Activated CD8-positive, alpha-beta memory T cell treated with anti-CD3 and anti-CD28 coated beads, Interleukin-2, amount 50 U/mL, for 1 hour (primary cell): ENCODE measurements around the gene OR7C2.
"Not testable (repeated sequence)": the region's sequence is repeated elsewhere in the genome, so short reads cannot be mapped to it uniquely, and the experiment has no call there.

Experiments used
- DNase-seq: peaks from one replicate; pipeline ENCODE4 v3.0.0-alpha.2; 2020; ENCODE audit errors: extremely low read depth

The OR7C2 gene

DNA sequence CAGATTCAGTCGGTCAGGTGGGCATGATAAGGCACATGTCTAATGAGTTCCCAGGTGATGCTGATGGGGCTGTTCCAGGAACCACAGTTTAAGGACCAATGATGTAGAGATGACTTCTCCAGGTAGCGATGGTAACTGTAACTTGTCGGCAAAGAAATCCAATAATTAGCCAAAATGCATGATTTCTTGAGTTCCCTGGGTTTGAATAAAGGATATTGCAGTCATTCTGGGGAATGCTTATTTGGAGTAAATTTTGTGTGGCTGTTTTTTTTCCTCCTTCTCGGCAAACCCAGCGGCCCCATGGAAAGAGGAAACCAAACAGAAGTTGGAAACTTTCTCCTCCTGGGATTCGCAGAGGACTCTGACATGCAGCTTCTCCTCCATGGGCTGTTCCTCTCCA lies at the start of gene OR7C2:
Gene OR7C2 (plus strand): TSS at position 301 of the 400 bp plus-strand sequence. CDS start 0 bp downstream, at position 301.
- no peak for DNase-seq

- no peak for DNase-seq
Observed at GRCh38 chr19:14901675-14902260, 39.5 kb upstream of the OR7C2 start.

DNA sequence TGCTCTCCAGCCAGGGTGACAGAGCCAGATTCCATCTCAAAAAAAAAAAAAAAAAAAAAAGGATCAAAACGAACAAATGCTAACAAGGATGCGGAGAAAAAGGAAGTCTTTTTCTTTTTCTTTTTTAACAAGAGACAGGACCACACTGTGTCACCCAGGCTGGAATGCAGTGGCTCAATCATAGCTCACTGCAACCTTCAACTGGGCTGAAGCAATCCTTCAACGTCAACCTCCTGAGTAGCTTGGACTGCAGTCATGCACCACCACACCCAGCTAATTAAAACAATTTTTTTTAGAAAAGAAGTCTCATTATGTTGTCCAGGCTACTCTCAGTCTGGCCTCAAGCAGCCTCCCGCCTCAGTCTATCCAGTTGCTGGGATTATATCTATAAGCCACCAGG lies 34.6 kb upstream of the OR7C2 start:
- DNase-seq = no peak

GRCh38 chr19:14915116-14915515 lies 26.2 kb upstream of the OR7C2 start:
- DNase-seq = no peak

GRCh38 chr19:14916848-14917247 lies 24.4 kb upstream of the OR7C2 start:
- no peak for DNase-seq

DNA sequence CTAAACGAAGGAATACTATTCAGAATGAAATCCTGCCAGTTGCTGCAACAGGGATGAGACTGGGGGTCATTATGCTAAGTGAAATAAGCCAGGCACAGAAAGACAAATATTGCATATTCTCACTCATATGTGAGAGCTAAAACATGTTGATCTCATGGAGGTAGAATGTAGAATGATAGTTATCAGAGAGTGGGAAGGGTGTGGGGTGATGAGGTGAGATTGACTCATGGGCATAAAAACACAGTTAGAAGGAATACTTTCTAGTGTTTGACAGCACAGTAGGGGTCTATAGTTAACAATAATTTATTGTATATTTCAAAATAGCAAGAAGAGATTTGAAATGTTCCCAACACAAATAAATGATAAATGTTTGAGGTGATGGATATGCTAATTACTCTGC lies 7.8 kb upstream of the OR7C2 start:
- DNase-seq = no peak

DNA sequence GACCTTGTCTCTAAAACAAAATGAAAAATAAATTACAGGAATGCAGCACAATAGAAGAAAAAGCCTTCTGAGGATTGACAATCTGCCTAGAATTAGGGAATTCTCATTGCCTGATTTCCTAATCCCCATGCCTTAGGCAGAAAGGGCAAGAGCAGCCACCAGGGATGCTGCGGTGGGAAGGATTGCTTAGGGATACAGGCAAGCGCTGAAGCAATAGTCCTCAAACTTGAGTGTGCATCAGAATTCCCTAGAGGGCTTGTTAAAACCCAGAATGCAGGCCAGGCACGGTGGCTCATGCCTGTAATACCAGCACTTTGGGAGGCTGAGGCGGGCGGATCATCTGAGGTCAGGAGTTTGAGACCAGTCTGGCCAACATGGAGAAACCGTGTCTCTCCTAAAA lies 1.0 kb upstream of the OR7C2 start:
- DNase-seq = no peak

DNA sequence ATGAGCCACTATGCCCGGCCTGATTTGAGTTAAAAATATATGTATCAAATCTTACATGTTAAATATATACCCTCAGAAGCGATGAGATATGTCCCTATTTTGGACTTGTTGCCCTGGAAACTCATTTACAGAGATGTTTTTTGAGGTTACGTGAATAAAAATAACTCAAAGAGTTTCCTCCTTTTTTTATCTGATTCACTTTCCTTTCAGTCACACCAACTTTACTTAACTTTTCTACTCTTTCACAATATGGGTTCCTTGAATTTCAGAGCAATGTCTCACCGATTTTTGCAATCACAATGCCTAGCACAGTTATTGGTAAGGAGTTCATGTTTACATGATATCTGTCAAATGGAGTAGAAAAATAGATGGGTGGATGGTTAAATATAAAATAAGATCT lies 2.3 kb downstream of the OR7C2 start:
- no peak for DNase-seq

GRCh38 chr19:14944456-14944855 lies 3.2 kb downstream of the OR7C2 start:
- no peak for DNase-seq

DNA sequence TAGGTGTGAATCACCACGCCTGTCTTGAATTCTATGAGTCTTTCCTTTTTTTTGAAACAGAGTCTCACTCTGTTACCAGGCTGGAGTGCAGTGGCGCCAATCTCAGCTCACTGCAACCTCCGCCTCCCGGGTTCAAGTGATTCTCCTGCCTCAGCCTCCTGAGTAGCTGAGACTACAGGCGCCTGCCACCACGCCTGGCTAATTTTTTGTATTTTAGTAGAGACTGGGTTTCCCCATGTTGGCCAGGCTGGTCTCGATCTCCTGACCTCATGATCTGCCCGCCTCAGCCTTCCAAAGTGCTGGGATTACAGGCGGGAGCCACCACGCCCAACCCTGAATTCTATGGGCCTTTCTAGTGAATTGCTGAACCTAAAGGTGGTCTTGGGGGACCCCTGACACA lies 8.1 kb downstream of the OR7C2 start:
- not testable (repeated sequence) for DNase-seq

- no peak for DNase-seq
Observed at GRCh38 chr19:14949876-14950275, 8.6 kb downstream of the OR7C2 start.

DNA sequence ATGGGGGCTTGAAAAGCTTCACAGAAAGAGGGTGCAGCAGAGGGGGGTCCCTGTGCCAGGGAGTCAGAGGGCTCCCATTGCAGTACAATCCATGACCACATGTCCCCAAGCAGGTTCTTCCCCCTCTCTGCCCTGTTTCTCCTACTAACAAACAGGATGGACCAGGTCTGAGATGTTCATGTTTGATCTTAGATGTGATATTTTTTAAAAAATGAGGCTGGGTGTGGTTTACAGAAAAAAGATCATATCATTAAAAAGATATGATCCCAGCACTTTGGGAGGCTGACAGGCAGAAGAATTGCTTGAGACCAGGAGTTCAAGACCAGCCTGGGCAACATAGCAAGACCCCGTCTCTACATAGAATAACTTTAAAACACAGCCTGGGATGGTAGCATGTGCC lies 9.1 kb downstream of the OR7C2 start:
- no peak for DNase-seq

DNA sequence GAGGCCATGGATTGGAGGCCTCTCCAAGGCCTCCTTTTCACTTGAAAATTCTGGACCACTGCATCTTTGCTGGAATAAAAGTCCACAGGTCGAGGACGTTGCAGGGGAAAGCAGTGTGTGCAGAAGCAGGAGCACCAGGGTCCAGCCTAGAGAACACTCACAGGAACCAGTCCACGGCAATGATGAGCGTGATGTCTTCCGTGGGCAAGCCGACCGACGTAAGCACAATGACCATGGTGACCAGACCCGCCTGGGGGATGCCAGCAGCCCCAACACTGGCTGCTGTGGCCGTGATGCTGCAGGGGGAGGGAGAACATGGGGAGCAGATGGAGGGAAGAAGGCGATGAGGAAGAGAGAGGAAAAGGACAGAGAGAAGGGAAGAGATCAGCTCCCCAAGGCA lies 11.5 kb downstream of the OR7C2 start:
- DNase-seq = no peak

DNA sequence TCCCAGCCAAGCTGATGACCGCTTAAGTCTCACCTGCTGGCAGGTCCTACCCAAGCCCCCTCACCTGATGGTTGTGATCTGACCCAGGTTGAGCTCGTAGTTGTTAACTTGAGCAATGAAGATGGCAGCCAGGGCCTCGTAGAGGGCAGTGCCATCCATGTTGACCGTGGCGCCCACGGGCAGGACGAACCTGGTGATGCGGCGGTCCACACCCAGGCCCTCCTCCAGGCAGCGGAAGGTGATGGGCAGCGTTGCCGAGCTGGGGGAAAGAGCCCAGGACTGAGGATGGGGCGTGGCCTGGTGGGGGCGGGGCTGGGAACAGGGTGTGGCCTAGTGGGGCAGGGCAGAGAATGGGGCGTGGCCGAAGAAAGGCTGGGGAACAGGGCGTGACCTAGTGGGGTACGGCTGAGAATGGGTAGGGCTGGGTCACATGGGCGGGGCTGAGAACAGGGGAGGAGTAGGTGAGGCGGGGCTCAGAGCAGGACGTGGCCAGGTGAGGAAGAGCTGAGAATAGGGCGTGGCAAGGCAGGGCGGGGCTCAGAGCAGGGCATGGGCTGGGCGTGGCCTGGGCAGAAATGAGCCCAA lies 12.9 kb downstream of the OR7C2 start:
- DNase-seq = no peak

DNA sequence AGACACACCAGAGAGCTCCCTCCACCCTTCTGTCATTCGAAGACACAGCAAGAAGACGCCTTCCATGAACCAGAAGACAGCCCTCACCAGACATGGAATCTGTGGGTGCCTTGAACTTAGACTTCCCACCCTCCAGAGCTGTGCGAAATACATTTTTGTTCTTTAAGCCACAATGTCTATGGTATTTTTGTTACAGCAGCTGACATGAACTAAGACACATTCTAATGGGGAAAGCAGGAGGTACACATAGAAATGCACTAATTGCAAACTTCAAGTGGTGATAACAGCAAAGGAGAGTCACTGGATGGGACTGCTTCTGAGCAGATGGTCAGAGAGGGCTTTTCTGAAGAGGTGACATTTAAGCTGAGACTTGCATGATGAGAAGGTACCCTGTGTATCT lies 16.2 kb downstream of the OR7C2 start:
- no peak for DNase-seq

GRCh38 chr19:14959263-14959662 lies 18.0 kb downstream of the OR7C2 start:
- no peak for DNase-seq

DNA sequence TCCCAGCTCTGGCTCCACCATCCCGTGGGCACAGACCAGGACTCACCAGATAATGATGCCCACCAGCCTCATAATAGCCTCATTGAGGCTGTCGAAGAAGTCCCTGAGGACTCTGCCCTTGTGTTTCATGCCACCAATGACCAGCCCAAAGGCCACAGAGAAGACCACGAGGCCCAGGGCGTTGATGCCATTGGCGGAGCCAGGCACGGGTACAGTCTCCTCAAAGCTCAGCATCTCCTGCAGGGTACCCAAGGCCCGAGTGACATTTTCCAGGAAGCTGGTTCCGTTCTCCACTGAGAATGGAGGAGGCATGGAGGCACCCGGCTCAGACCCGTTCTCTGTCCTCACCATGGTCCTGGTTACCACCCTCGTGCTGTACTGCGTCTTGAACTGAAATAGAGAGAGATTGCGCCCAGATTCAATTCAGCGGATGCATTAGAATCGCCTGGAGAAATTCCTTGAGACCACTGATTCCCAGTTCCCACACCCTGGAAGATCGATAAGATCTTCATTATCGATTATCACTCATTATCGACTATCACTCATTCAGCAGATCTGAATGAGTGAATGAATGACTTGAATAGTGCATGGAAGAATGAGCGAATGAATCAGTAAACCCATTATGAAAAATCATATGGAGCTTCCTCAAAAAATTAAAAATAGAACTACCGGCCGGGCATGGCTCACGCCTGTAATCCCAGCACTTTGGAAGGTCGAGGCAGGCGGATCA lies 20.8 kb downstream of the OR7C2 start:
- no peak for DNase-seq

DNA sequence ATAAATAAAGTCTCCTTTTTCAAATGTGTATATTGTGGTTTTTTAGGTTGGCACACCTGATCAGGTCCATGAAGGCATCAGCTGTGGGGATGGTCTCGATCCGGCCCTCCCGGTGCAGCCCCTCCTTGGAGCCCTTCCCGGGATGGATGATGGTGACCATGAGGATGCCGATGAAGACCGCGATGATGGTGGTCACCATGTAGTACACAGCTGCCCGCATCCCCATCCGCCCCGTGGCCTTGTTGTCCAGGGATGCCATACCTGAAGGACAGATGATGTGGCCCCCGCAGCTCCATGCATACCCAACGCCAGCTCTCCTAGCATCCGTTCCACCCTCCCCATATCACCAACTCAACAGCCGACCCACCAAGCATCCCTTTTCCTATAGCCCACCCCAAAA lies 27.0 kb downstream of the OR7C2 start:
- no peak for DNase-seq

DNA sequence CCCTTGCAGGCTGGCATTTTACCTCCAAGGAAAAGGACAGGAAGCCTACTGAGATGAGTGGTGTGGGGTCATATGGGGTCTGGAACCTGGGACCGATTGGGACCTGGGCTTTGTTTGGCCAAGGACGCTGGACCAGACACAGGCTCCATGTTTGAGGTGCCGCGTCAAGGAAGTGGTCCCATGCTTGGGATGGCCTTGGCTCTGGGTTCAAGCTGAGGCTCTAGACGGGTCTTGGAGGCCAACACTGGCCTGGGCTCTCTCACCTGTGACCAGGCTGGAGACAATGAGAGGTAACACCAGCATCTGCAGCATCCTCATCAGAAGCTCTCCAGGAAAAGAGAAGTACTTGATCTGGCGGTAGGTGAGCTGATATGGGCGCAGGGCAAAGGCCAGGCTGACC lies 30.2 kb downstream of the OR7C2 start:
- DNase-seq = no peak

DNA sequence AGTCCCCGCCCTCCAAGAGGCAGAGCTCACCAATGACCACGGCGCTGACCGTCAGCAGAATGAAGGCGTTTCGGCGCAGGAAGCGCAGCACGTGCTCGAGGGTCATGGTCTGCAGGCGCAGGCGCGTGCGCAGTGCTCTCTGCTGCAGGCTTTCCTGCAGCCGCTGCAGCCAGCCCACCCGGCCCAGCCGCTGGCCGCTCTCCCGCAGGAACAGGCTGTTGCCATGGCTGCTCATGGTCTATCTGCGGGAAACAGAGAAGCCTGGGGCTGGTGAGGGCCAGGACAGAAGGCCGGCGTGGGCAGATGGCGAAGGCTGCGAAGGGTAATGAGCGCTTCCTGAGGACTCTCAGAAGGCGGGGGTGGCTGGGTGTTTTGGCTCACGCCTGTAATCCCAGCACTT lies 31.4 kb downstream of the OR7C2 start:
- no peak for DNase-seq

- DNase-seq = no peak
Observed at GRCh38 chr19:14974488-14974887, 33.2 kb downstream of the OR7C2 start.

- DNase-seq = no peak
Observed at GRCh38 chr19:14977128-14977527, 35.8 kb downstream of the OR7C2 start.

DNA sequence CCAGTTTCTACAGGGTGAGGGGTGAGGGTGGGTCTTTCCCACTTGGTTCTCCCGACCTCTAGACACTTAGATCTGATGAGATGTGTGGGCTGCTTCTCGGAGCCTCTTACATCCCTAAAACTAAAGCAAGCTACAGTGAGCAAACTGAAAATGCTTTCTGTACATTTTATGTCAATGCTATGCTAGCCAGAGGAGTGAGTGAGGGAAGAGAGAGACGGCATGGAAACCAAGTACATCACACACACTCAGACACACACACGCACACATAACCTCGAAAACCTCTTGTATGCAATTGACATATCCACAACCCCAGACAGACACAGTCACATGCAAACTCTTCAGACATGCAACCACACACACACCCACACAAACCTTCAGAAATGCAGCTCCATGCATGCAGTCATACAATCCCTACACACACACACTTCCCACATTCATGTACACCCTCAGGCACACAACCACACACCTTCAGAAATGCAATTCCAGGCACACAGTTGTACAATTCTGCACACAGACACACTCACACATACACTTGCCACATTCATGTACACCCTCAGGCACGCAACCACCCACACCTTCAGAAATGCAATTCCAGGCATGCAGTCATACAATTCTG lies 37.0 kb downstream of the OR7C2 start:
- DNase-seq = no peak
